Measurements from ENCODE around the gene CEP192.
"Not testable (repeated sequence)": the region's sequence is repeated elsewhere in the genome, so short reads cannot be mapped to it uniquely, and the experiment has no call there.

Gene CEP192, protein sequence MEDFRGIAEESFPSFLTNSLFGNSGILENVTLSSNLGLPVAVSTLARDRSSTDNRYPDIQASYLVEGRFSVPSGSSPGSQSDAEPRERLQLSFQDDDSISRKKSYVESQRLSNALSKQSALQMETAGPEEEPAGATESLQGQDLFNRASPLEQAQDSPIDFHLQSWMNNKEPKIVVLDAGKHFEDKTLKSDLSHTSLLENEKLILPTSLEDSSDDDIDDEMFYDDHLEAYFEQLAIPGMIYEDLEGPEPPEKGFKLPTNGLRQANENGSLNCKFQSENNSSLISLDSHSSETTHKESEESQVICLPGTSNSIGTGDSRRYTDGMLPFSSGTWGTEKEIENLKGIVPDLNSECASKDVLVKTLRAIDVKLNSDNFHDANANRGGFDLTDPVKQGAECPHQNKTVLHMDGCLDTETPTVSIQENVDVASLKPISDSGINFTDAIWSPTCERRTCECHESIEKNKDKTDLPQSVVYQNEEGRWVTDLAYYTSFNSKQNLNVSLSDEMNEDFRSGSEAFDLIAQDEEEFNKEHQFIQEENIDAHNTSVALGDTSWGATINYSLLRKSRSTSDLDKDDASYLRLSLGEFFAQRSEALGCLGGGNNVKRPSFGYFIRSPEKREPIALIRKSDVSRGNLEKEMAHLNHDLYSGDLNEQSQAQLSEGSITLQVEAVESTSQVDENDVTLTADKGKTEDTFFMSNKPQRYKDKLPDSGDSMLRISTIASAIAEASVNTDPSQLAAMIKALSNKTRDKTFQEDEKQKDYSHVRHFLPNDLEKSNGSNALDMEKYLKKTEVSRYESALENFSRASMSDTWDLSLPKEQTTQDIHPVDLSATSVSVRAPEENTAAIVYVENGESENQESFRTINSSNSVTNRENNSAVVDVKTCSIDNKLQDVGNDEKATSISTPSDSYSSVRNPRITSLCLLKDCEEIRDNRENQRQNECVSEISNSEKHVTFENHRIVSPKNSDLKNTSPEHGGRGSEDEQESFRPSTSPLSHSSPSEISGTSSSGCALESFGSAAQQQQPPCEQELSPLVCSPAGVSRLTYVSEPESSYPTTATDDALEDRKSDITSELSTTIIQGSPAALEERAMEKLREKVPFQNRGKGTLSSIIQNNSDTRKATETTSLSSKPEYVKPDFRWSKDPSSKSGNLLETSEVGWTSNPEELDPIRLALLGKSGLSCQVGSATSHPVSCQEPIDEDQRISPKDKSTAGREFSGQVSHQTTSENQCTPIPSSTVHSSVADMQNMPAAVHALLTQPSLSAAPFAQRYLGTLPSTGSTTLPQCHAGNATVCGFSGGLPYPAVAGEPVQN (N-terminal part only)

DNA sequence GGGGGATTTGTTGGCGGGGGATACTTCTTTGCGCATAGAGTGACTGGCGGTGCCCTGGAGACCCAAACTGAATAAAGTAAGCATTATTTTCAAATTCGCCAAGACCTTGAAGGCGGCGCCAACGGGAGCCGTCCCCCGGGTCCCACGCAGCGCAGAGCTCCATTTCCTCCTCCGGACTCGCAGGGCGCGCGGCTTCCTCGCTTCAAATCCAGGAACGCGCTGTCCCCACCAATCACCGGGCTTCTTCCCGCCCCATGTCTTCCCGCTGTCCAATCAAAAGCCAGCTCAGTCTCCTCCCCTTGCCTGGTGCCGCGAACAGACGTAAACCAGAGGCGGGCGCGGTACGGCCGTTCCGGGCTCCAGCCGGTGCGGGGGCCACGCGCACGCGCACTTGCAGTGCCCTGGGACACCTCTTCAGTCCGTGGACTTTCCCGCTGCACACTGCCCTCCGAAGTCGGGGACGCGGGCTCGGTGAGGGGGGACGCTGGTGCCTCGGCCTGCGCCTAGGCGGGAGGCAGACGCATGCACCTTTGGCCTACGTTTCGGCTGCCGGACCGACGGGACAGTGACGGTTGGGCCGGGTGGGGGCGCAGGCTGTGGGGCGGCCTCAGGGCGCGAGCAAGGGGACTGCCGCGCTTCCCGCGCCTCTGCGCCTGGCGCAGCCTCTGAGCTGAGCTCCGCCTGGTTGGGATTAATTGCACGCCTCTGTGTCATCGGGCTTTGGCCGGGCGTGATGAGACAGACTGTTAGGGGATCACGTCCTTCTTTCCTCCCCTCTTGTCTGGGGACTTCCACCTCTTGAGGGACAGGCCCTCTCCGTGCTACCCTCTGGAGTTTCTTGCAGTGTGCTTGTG is at the start of gene CEP192:
TSS of gene CEP192 (plus strand) at position 396 of the 854 bp plus-strand sequence. CDS start 8,063 bp downstream, outside the sequence.
- DNase-seq (ENCODE audit: low spot score): peak; percentile 98

DNA sequence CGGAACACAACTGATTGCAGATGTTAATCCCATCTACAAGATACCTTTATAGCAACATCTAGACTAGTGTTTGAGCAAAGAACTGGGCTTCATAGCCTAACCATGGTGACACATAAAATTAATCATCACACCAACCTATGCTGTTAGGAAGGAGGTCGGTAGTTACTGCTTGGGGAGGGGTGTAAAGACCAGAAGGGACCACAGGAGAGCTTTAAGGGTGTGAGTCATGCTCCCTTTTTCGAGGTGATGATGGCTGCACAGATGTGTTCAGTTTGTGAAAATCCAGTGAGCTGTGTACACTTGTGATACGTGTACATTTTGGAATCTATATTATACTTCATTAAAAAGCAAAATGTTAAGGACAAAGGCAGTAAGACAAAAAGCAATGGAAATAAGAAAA is 47.9 kb upstream of the CEP192 start:
- no peak for DNase-seq (ENCODE audit: low spot score)

DNA sequence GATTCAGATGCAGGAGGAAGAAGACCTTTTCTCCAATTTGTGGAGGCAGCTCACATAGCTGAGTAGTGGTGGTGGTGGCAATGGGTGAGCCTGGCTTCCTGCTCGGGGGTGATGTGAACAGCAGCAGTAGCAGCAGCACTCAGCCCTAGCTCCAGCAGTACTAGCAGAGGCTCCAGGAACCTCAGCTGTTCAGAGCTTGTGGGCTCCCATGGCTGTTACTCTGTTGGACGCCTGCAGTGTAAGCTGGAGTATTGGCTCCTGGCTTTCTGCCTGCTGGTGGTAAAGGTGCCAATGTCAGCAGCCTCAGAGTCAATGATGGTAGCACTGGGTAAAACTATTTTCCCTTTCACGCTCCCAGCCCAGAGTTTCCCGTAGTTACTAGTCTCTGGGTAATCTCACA is 46.5 kb upstream of the CEP192 start:
- DNase-seq (ENCODE audit: low spot score): peak; percentile 7

DNA sequence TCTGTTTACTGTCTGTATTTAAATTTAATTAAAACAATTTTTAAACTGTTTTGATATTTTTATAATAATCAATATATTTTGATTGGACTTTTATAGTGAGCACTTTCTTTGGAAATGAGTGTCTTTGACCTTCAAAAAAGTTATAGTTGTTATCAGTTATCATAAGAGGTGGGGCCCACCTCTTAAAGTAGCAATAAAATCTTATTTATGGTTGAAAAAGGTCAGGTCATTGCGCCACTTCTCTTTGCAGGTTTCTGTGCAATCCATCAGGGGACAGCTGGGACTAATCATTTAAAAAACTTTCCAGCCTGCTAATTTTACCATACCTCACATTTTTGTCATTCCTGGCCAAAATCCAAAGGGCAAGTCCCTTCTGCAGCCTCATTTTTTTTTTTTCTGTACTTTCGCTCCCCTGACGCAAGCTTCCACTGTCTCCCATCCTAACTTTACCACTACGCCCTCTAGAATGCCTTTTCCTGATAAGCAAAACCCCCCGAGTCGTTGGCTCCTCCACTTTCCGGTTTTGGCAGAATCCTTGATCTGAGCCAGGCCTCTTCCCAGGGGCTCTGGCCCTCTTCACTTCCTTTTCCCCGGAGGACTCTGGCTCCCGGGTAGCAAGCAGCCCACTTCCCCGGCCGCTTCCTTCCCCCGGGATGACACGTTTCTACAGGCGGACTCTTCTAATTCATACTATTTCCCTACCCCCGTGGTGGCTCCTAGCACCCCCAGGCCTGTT is 44.4 kb upstream of the CEP192 start:
- DNase-seq (ENCODE audit: low spot score): no peak

DNA sequence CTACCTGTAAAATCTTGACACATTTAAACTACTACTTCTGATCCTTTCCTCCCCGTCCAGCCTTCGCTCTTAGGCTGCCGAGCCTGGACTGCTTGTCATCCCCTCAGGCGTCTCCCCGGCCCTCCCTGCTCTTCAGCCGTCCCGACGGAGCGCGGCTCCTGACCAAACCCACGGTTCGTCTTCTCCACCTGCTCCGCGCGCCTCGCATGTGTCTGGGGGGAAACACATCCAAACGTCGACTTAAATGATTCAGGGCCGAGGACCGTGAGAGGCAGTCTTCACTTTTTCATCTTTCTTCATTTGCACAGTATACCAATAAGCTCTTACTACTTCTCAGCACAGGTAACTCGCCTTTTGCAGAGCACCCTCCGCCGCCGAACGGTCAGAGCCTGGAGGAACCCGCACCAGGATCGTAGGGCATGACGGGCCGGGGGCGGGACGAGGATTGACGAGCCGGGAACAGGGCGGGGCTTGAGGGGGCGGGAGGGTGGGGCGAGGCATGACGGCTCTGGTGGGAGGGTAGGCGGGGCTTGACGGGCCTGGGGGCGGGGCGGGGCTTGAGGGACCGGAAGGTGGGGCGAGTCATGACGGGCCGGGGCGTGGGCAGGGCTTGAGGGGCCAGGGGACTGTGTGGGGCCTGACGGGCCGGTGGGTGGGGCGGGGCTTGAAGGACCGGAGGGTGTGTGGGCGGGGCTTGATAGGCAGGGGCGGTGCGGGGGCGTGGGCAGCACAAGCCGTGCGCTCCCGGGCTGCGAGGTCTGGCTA is 43.7 kb upstream of the CEP192 start, which contains the start of gene SEH1L:
TSS of gene SEH1L (plus strand) at position 727 of the 765 bp plus-strand sequence. CDS start 111 bp downstream, outside the sequence.
- peak; percentile 99 for DNase-seq (ENCODE audit: low spot score)

DNA sequence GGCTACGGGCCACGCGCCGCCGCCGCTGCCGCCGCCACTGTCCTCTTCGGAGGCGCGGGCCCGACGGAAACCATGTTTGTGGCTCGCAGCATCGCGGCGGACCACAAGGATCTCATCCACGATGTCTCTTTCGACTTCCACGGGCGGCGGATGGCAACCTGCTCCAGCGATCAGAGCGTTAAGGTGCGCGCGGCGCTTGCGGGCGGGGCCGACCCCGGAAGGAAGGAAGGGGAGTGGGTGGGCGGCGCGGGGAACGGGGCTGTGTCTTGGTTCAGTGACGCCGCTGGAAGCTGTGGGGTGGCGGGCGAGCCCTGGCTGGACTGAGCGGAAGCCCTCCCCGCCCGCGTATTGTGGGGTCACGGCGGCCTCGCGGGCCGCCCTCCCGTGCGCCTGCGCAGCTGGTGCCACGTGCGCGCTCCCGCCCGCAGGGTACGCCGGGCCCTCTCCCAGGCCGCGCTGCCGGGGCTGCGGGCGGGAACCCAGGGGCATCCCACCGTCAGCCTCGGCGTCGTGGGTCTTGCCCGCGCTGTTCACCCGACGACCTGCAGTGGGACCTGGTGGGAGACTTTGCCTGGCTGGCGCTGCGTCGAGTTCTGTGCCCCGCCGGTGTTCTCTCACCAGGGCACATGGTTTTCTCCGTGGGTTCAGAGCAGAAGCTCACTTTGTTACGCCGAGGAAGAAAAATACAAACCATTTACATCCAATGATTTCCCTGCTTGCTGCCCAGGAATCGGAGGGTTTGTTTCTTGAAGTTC is 42.9 kb upstream of the CEP192 start:
- peak; percentile 87 for DNase-seq (ENCODE audit: low spot score)

DNA sequence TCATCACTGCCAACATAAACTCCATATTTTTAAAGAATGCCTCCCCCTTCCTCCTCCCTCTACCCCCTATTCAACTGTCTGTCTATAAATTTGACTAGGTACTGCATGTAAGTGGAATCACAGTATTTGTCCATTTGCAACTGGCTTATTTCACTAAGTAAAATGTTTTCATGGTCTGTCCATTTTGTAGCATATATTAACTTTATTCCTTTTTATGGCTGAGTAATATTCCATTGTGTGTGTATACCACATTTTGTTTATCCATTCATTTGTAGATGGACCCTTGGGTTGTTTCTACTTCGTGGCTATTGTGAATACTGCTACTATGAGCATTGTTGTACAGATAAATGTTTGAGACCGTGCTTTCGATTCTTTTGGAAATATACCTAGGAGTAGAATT is 32.7 kb upstream of the CEP192 start:
- DNase-seq (ENCODE audit: low spot score): no peak

DNA sequence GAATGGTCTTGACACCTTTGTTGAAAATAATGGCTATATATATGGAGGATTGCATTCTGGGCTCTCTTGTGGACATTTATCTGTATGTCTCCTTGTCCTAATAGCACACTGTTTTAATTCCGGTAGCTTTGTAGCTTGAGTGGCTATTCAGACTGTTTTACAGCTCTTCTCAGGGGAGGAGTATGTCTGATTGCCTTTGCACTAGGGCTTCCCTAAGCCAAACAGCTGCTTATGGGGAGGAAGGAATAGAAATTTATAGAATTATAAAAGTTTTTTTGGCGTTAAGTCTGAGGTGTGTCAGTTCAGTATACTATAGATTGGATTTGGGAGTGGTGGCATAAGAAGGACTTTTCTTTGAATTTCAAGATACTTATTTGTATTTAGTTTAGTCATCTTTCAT is 30.8 kb upstream of the CEP192 start:
- DNase-seq (ENCODE audit: low spot score): no peak

DNA sequence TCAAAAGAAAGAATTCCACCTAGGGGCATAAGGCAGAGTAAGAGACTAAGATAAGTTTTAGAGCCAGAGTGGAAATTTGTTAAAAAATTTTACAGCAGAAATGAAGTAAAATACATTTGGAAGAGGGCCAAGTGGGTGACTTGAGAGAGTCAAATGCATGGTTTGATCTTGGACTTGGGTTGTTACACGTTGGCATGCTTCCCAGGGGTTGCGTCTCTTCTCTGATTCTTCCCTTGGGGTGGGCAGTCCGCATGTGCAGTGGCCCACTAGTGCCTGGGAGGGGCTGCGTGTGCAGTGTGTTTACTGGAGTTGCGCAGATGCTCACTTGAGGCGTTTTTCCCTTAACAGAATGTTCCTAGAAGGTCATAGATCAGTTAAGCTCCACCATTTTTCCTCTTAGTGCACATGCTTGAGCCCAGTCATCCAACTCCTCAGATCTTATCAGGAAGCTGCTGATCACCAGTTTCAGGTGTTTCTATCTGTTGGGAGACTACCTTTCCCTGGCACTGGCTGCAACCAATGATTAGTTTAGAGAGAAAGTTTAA is 30.2 kb upstream of the CEP192 start:
- DNase-seq (ENCODE audit: low spot score): no peak

DNA sequence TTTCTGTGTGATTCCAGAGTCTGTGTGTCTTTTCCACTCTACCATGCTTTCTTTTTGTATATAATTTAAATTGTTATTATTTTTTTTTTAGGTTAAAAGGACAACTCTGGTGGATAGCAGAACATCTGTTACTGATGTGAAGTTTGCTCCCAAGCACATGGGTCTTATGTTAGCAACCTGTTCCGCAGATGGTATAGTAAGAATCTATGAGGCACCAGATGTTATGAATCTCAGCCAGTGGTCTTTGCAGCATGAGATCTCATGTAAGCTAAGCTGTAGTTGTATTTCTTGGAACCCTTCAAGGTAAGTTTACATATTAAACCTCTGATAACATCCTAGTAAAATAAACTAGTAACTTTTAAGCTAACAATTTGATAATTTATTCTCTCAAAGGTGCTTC is 28.1 kb upstream of the CEP192 start:
- no peak for DNase-seq (ENCODE audit: low spot score)

DNA sequence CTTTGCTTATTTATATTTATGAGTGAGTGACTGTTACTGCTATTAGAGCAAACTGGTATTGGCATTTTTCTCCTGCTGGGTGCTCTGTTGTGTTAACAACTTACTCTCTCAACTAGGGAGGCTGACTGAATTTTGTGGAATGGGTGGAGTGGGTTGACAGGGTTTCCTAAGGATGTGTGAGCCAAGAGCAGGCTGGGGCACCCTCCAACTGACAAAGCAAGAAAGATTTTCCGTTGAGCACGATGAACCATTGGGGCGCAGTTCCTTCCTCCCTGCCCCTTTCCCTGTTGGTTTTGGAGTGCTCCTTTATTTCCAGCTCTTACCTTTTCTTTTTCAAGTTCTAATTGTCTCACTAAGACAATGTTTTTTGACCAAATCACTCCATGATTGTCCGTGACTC is 23.0 kb upstream of the CEP192 start:
- DNase-seq (ENCODE audit: low spot score): no peak

DNA sequence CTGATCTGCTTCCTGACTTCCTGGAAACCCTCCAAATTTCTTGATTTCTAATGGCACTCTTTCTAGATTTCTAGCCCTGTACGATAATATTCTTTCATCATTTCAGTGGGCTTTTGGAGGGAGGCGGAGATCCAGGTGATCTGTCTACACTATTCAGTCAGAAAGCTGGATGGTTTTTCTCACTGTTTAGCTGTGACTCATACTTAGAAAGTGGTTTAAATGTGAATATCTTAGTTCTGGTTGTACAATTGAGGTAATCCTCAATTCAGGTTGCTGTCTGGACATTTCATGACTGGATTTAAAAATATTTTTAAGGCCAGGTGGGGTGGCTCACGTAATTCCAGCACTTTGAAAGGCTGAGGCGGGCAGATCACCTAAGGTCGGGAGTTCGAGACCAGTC is 22.5 kb upstream of the CEP192 start:
- no peak for DNase-seq (ENCODE audit: low spot score)

DNA sequence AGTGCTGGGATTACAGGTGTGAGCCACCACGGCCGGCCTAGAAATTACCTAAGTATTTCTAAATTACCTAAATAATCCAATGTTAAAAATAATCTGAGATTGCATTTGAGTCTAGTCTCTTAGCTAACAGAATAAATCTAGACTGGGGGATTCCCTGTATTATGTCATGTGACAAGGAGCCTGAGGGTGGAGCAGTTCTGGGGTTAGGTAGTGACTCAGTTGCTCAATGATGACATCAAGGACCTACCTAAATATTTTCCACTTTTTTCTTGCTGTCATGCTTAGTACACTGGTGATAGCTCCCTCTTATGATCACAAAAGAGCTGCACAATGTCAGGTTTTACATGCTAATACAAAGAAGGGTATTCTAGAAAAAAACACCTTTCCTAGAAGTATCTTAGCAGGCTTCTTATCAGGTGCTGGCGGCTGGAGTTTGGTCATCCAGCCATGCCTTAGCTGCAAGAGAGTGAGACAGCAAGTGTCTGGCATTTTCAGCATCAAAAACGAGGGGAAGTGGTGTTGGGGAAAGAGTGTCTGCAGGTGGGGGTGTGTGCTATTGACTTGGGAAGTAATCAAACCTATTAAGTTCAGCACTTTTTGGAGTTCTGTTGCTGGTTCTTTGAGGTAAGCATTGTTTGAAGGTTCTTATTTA is 17.5 kb upstream of the CEP192 start:
- DNase-seq (ENCODE audit: low spot score): no peak

DNA sequence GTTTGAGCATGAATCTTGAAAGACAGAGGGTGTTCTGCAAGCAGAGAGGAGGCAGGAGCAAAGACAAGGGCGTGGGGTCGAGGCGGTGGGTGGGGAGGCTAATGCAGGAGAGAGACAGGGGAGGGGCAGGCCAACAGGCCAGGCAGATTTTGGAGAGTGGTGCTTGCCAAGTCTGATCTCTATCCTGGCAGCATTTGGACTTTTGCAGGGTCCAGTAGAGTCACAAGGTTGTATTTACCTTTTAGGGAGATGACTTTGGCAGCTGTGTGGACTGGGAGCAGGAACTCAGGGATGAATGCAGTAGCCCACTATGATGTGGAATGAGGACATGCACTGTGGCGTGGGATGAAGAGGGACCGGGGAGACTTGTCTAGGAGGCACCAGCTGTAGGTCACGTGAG is 15.7 kb upstream of the CEP192 start:
- no peak for DNase-seq (ENCODE audit: low spot score)

DNA sequence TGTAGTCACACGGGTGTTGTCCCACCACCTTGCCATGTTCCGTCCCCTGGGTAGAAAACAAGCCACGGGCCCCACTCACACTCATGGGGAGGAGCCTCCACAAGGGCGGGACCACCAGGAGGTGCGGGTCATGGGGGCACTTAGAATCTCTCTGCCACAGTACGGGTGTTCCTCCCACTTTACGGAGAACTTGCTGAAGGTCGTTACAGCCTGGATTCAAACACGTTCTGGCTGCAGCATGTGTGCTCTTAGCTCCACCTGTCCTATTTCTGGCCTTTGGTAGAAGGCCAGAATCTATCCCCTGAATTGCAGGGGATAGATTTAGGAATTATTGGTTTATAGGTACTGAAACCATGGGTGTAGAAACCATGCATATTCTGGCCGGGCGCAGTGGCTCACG is 14.9 kb upstream of the CEP192 start:
- DNase-seq (ENCODE audit: low spot score): no peak

DNA sequence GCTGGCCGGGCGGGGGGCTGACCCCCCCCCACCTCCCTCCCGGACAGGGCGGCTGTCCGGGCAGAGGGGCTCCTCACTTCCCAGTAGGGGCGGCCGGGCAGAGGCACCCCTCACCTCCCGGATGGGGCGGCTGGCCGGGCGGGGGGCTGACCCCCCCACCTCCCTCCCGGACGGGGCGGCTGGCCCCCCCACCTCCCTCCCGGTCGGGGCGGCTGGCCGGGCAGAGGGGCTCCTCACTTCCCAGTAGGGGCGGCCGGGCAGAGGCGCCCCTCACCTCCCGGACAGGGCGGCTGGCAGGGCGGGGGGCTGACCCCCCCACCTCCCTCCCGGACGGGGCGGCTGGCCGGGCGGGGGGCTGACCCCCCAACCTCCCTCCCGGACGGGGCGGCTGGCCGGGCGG is 11.1 kb upstream of the CEP192 start:
- not testable (repeated sequence) for DNase-seq (ENCODE audit: low spot score)

DNA sequence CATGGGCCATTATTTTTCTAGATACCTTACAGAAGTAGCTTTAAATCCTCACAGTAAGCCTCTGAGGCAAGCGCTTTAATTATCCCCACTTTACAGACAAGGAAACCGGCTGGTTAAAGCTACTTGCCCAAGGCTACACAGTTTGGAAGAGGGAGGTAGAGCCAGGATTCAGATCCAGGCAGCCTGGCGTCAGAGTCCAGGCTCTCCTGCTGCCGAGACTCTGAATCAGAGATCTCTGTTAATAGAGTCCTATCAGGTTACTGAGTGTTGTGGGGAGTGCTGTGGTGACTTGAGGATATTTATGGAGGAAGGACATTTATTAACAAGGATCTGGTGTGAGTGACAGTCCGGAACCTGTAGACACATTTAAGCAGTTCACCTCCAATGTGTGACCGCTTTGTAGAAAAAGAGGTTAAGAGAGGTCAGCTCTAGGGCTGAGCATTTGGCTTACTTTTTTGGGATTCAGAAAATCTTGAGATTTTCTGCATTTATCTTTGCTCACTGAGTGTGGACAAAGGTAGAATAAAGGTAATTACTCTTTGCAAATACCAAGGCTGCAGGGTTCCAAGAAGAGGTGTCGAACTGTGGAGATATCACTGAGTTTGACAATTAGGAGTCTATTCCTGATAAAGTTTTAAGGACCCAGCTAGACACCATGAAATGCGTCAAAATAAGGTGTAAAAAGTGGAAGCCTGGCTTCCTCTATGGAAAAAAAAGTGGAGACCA is 1.6 kb upstream of the CEP192 start:
- no peak for DNase-seq (ENCODE audit: low spot score)
